Testis (tissue), 2 donors: ENCODE data around the gene IFIT5.

Experiments
- CTCF ChIP-seq, 3 experiments: fragments of 450-650 bp in 2 of 3; fragments of 200-600 bp in 1 of 3; sonication (generic) in 1 of 3; IDR thresholded peaks; one replicate each; pipeline ENCODE4 v1.5.1; 2016 to 2019; ENCODE audit warnings: antibody characterized with exemption in 3 of 3, mild to moderate bottlenecking in 2 of 3, moderate library complexity in 1 of 3
- POLR2A ChIP-seq: fragments of 450-650 bp; IDR thresholded peaks from one replicate; pipeline ENCODE4 v1.6.1; 2017; ENCODE audit warnings: antibody characterized with exemption, mild to moderate bottlenecking, moderate library complexity

DNA sequence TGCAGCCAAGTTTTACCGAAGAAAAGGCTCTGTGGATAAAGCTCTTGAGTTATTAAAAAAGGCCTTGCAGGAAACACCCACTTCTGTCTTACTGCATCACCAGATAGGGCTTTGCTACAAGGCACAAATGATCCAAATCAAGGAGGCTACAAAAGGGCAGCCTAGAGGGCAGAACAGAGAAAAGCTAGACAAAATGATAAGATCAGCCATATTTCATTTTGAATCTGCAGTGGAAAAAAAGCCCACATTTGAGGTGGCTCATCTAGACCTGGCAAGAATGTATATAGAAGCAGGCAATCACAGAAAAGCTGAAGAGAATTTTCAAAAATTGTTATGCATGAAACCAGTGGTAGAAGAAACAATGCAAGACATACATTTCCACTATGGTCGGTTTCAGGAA lies 11.3 kb upstream of the IFIT5 start:
- TF ChIP-seq POLR2A, result no peak
- no peak for TF ChIP-seq CTCF (IDR thresholded peaks at IDR 0.05)
